CD4-positive, alpha-beta T cell treated with Interleukin-17A for 1 hour (primary cell): ENCODE results near the gene CST4.
"Not testable (repeated sequence)": the region's sequence is repeated elsewhere in the genome, so short reads cannot be mapped to it uniquely, and the experiment has no call there.

ENCODE experiments used
- DNase-seq: peaks from one replicate; pipeline ENCODE4 v3.0.0-alpha.2; 2020

Gene CST4

GRCh38 chr20:23686046-23686750, 2.6 kb downstream of the CST4 start:
- no peak for DNase-seq

- DNase-seq: not testable (repeated sequence)
These were observed 3.3 kb downstream of the CST4 start for GRCh38 chr20:23685529-23685896.

GRCh38 chr20:23684261-23684660, 4.6 kb downstream of the CST4 start:
- no peak for DNase-seq

GRCh38 chr20:23683807-23684206, 5.0 kb downstream of the CST4 start:
- no peak for DNase-seq

GRCh38 chr20:23683281-23683680, 5.6 kb downstream of the CST4 start:
- no peak for DNase-seq

GRCh38 chr20:23680146-23680545, 8.7 kb downstream of the CST4 start:
- no peak for DNase-seq

GRCh38 chr20:23679133-23680092, 9.4 kb downstream of the CST4 start:
- no peak for DNase-seq

- DNase-seq: no peak
These were observed 15.6 kb downstream of the CST4 start for GRCh38 chr20:23673209-23673608.

- no peak for DNase-seq
These were observed 16.7 kb downstream of the CST4 start for GRCh38 chr20:23672158-23672557.

GRCh38 chr20:23671479-23671878, 17.4 kb downstream of the CST4 start:
- no peak for DNase-seq

GRCh38 chr20:23670361-23670760, 18.5 kb downstream of the CST4 start:
- no peak for DNase-seq

- DNase-seq: no peak
These were observed 19.0 kb downstream of the CST4 start for GRCh38 chr20:23669866-23670265.

GRCh38 chr20:23669327-23669726, 19.5 kb downstream of the CST4 start:
- DNase-seq: no peak

GRCh38 chr20:23668477-23668951, 20.3 kb downstream of the CST4 start:
- peak; percentile 47 for DNase-seq

- DNase-seq: no peak
These were observed 21.2 kb downstream of the CST4 start for GRCh38 chr20:23667666-23668065.

GRCh38 chr20:23666698-23667097, 22.1 kb downstream of the CST4 start:
- no peak for DNase-seq

GRCh38 chr20:23666189-23666588, 22.6 kb downstream of the CST4 start:
- DNase-seq: no peak

GRCh38 chr20:23664954-23665353, 23.9 kb downstream of the CST4 start:
- DNase-seq: no peak

- DNase-seq: not testable (repeated sequence)
These were observed 24.8 kb downstream of the CST4 start for GRCh38 chr20:23664046-23664445.

GRCh38 chr20:23663180-23663579, 25.7 kb downstream of the CST4 start:
- DNase-seq: no peak

- no peak for DNase-seq
These were observed 26.5 kb downstream of the CST4 start for GRCh38 chr20:23662276-23662870.

- no peak for DNase-seq
These were observed 27.8 kb downstream of the CST4 start for GRCh38 chr20:23661002-23661429.
